Measurements from ENCODE around the gene LRRIQ3. TPM values are rescaled to one million over a fixed set of nuclear protein-coding genes. Genes with fewer than 3 reads are reported as not detected.

Gene LRRIQ3
- total and polyA plus RNA-seq, 10 of the 15 experiments (the other 5 are each of a cell fraction or from before 2014, with no cell fraction given) = 1.1 to 5.1 (median 2.7) TPM

DNA sequence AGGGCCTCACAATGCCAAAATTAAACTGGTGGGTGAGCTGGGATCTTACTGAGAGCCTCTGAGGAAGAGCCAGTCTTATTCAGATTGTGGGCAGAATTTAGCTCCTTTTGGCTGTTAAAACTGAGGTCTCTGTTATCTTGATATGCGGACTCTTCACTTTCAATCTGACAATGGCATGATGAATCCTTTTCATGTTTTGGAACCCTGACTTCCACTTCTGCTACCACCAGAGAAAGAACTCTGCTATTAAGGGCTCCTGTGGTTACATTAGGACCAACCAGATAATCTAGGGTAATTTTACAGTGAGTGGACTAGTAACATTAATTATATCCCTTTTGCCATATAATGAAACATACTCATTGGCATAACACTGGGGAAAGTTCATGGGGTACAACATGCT is 219.0 kb downstream of the LRRIQ3 start:
- H3K4me1 ChIP-seq (ENCODE audit: control insufficient read depth, insufficient read depth, low read length) = no peaks in the 10 kb centered on the region
- in situ Hi-C loops (cut with MboI) (no loop called here), intact Hi-C loops (cut with micrococcal nuclease; ENCODE audit: unreplicated experiment) (no loop called here)
- POLR2A ChIA-PET = no interaction called here
- H3K36me3 ChIP-seq (ENCODE audit: control insufficient read depth in 2 of 2, insufficient read depth in 2 of 2, low read length in 1 of 2) = no peaks in the 10 kb centered on the region
- no peaks in the 10 kb centered on the region for H4K20me1 ChIP-seq (ENCODE audit: control insufficient read depth, insufficient read depth)
- SMC1A ChIA-PET (ENCODE audit: uncharacterized antibody, unreplicated experiment) = interaction anchor here (0.8 to 2.7 kb wide), 7 partner anchors 9 to 199 kb away, joined by 3 to 7 read pairs (median 4); no protein-coding TSS in a partner anchor
- no peaks in the 10 kb centered on the region for H3K9me3 ChIP-seq (replicated peaks; ENCODE audit: control insufficient read depth, insufficient read depth, low read length)
- FAIRE-seq (no peak), ATAC-seq (peak; percentile 24), DNase-seq (ENCODE audit: low read depth, low spot score) (no peak)
- RAD21 ChIA-PET (ENCODE audit: unreplicated experiment) = no interaction called here
- H3K4me3 ChIP-seq = no peak overlapping the region
- H3K27ac ChIP-seq (ENCODE audit: control insufficient read depth, insufficient read depth) = no peak overlapping the region
- 33% methylated on average over 1 of the region's 1 CpG for WGBS (ENCODE audit: insufficient coverage, insufficient replicate concordance, low lambda C conversion rate, missing lambda C conversion rate)
- no peaks in the 10 kb centered on the region for H3K27me3 ChIP-seq (replicated peaks in 1 of 2; ENCODE audit: control insufficient read depth in 2 of 2, insufficient read depth in 2 of 2, low read length in 1 of 2)
- no peak overlapping the region for H2AFZ ChIP-seq (ENCODE audit: control insufficient read depth, low read depth, low read length)
- H3K79me2 ChIP-seq (ENCODE audit: control insufficient read depth, insufficient read depth, low read length) = no peaks in the 10 kb centered on the region
- CTCF ChIA-PET = interaction anchor here (1.0 kb wide), 1 partner anchor 9 kb away, joined by 3 read pairs; no protein-coding TSS in a partner anchor
- no TSS peak for BruUV-seq (replicated peaks)
- H3K9ac ChIP-seq (ENCODE audit: control insufficient read depth, insufficient read depth, low read length) = no peak overlapping the region
- no peak for TF ChIP-seq EZH2 (IDR thresholded peaks at IDR 0.05; ENCODE audit: borderline replicate concordance, control insufficient read depth, low read depth, low read length)
- no peak; the same call in 1 of the 2 replicates for TF ChIP-seq NR2F1 (conservative IDR thresholded peaks at IDR 0.05)
- TF ChIP-seq, protein P1, sequence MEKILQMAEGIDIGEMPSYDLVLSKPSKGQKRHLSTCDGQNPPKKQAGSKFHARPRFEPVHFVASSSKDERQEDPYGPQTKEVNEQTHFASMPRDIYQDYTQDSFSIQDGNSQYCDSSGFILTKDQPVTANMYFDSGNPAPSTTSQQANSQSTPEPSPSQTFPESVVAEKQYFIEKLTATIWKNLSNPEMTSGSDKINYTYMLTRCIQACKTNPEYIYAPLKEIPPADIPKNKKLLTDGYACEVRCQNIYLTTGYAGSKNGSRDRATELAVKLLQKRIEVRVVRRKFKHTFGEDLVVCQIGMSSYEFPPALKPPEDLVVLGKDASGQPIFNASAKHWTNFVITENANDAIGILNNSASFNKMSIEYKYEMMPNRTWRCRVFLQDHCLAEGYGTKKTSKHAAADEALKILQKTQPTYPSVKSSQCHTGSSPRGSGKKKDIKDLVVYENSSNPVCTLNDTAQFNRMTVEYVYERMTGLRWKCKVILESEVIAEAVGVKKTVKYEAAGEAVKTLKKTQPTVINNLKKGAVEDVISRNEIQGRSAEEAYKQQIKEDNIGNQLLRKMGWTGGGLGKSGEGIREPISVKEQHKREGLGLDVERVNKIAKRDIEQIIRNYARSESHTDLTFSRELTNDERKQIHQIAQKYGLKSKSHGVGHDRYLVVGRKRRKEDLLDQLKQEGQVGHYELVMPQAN (conservative IDR thresholded peaks at IDR 0.05) = no peak
- no peak for TF ChIP-seq SRF (IDR thresholded peaks at IDR 0.05; ENCODE audit: low read depth in 2 of 2, low read length in 2 of 2)
- TF ChIP-seq CREB1 (IDR thresholded peaks at IDR 0.05; ENCODE audit: low read depth) = no peak
- 0 out of 2 replicates have a peak, but pooled peaks have one; percentile 52 for TF ChIP-seq DPF2 (IDR thresholded peaks at IDR 0.05)
- TF ChIP-seq MTA2 (IDR thresholded peaks at IDR 0.05; ENCODE audit: low read depth) = peak; percentile 89
- peak; percentile 30; the same call in 1 of the 2 replicates for TF ChIP-seq IKZF1 (conservative IDR thresholded peaks at IDR 0.05)
- H3K4me2 ChIP-seq (ENCODE audit: control insufficient read depth, insufficient read depth) = no peak overlapping the region

Other genes starting within 250 kb of the LRRIQ3 start
- gene FPGT, start 66 bp upstream of the LRRIQ3 start, total RNA-seq (2014; rRNA removed) = 8.2 and 11.5 TPM in 2 replicates
- 10.5 and 11.2 TPM in 2 replicates for gene FPGT, start 66 bp upstream of the LRRIQ3 start, total RNA-seq (2014; rRNA removed; fragmentation: Illumina TruSeq; extraction: Trizol)
- gene FPGT, start 66 bp upstream of the LRRIQ3 start, total RNA-seq (2021) = 9.3 and 10.7 TPM in 2 replicates
- 15.4 and 26.2 TPM in 2 replicates for gene FPGT, start 66 bp upstream of the LRRIQ3 start, polyA plus RNA-seq (2011; rRNA removed)
- gene FPGT, start 66 bp upstream of the LRRIQ3 start, polyA plus RNA-seq (2014; fragmentation: Illumina TruSeq; extraction: Trizol) = 12.6 and 14.9 TPM in 2 replicates
- gene FPGT, start 66 bp upstream of the LRRIQ3 start, polyA plus RNA-seq (2014; fragmentation: Nextera tagmentation; extraction: Ambion mirVana) = 10 to 100 TPM in 1 of 2 experiments, 1 to 10 TPM in 1; 7.8 to 11.9 TPM
- gene FPGT, start 66 bp upstream of the LRRIQ3 start, polyA plus RNA-seq (2014; rRNA removed) = 4.1 and 8.6 TPM in 2 replicates
- 10 to 100 TPM; 14.3 to 14.9 TPM for gene FPGT, start 66 bp upstream of the LRRIQ3 start, polyA plus RNA-seq (2016; fragmentation: Nextera tagmentation; extraction: Ambion mirVana)
- gene TNNI3K, start 37.2 kb upstream of the LRRIQ3 start, total RNA-seq (2014; rRNA removed) = not detected in 2 replicates
- gene TNNI3K, start 37.2 kb upstream of the LRRIQ3 start, total RNA-seq (2014; rRNA removed; fragmentation: Illumina TruSeq; extraction: Trizol) = not detected in 2 replicates
- not detected in 2 replicates for gene TNNI3K, start 37.2 kb upstream of the LRRIQ3 start, total RNA-seq (2021)
- 1.6 and 2.6 TPM in 2 replicates for gene TNNI3K, start 37.2 kb upstream of the LRRIQ3 start, polyA plus RNA-seq (2011; rRNA removed)
- gene TNNI3K, start 37.2 kb upstream of the LRRIQ3 start, polyA plus RNA-seq (2014; fragmentation: Illumina TruSeq; extraction: Trizol) = 0.29 and 0.71 TPM in 2 replicates
- under 1 TPM; 0.14 to 0.27 TPM for gene TNNI3K, start 37.2 kb upstream of the LRRIQ3 start, polyA plus RNA-seq (2014; fragmentation: Nextera tagmentation; extraction: Ambion mirVana)
- 0.68 TPM in 1 of 2 replicates, not detected in the other for gene TNNI3K, start 37.2 kb upstream of the LRRIQ3 start, polyA plus RNA-seq (2014; rRNA removed)
- gene TNNI3K, start 37.2 kb upstream of the LRRIQ3 start, polyA plus RNA-seq (2016; fragmentation: Nextera tagmentation; extraction: Ambion mirVana) = under 1 TPM in 1 of 2 experiments, not detected in 1; 0.59 TPM